OCI-LY1 (cell line): ENCODE data around the gene CCT7.

Source experiments
- H2AFZ ChIP-seq: fragments of 200-600 bp; sonication (generic), shearing (Covaris generic); 2 replicates; pipeline ENCODE4 v1.6.0; 2014; ENCODE audit warnings: antibody characterized with exemption, mild to moderate bottlenecking, low read length
- H3F3A ChIP-seq: fragments of 200-600 bp; sonication (generic), shearing (Covaris generic); 2 replicates; pipeline ENCODE4 v1.6.0; 2014; ENCODE audit warnings: mild to moderate bottlenecking, antibody characterized with exemption, low read length, moderate library complexity; ENCODE audit not compliant: insufficient read depth
- H3K27ac ChIP-seq: fragments of 200-600 bp; sonication (generic); 2 replicates; pipeline ENCODE4 v1.5.1; 2014; ENCODE audit warnings: low read length, mixed run types, mild to moderate bottlenecking, low read depth; ENCODE audit not compliant: poor library complexity, severe bottlenecking
- H3K27me3 ChIP-seq: fragments of 200-600 bp; sonication (generic); 2 replicates; pipeline ENCODE4 v1.6.0; 2014; ENCODE audit warnings: antibody characterized with exemption, mild to moderate bottlenecking, low read length, moderate library complexity; ENCODE audit not compliant: insufficient read depth
- H3K36me3 ChIP-seq: fragments of 200-600 bp; sonication (generic); 2 replicates; pipeline ENCODE4 v1.6.1; 2014; ENCODE audit warnings: mild to moderate bottlenecking, antibody characterized with exemption, low read length, moderate library complexity, mixed read lengths; ENCODE audit not compliant: insufficient read depth
- H3K4me1 ChIP-seq: fragments of 200-600 bp; sonication (generic); 2 replicates; pipeline ENCODE4 v1.5.1; 2014; ENCODE audit warnings: mild to moderate bottlenecking, low read length, moderate library complexity; ENCODE audit not compliant: insufficient read depth, severe bottlenecking
- H3K4me2 ChIP-seq: fragments of 200-600 bp; sonication (generic), shearing (Covaris generic); 2 replicates; pipeline ENCODE4 v1.6.1; 2014; ENCODE audit warnings: low read length
- H3K4me3 ChIP-seq: fragments of 200-600 bp; sonication (generic); 2 replicates; pipeline ENCODE4 v1.5.1; 2014; ENCODE audit warnings: low read length, low read depth, mild to moderate bottlenecking, mixed read lengths; ENCODE audit not compliant: poor library complexity, severe bottlenecking
- H3K79me2 ChIP-seq: fragments of 200-600 bp; shearing (Covaris generic); 2 replicates; pipeline ENCODE4 v1.6.1; 2016; ENCODE audit warnings: mixed run types, low read length, mixed read lengths; ENCODE audit not compliant: insufficient read depth
- H3K9ac ChIP-seq: fragments of 200-600 bp; sonication (generic), shearing (Covaris generic); 2 replicates; pipeline ENCODE4 v1.6.1; 2014; ENCODE audit warnings: mild to moderate bottlenecking, low read length, mixed read lengths
- H3K9me2 ChIP-seq: fragments of 200-600 bp; sonication (generic), shearing (Covaris generic); 2 replicates; pipeline ENCODE4 v1.6.1; 2014; ENCODE audit warnings: low read depth, mild to moderate bottlenecking, low read length, mixed read lengths
- H3K9me3 ChIP-seq: fragments of 200-600 bp; shearing (Covaris generic); 2 replicates; pipeline ENCODE4 v1.6.1; 2014; ENCODE audit warnings: low read length, mixed read lengths
- H4K20me1 ChIP-seq: fragments of 200-600 bp; sonication (generic), shearing (Covaris generic); 2 replicates; pipeline ENCODE4 v1.6.0; 2016; ENCODE audit warnings: mild to moderate bottlenecking, low read length; ENCODE audit not compliant: insufficient read depth
- EZH2 ChIP-seq: fragments of 200-600 bp; sonication (generic), shearing (Covaris generic); IDR thresholded peaks from 2 replicates; pipeline ENCODE4 v1.8.0; 2017; ENCODE audit warnings: borderline replicate concordance, mixed run types, mild to moderate bottlenecking, antibody characterized with exemption, low read length, moderate library complexity, mixed read lengths
- TF ChIP-seq, protein P1 (sequence below): fragments of 200-600 bp; sonication (generic), shearing (Covaris generic); IDR thresholded peaks from 2 replicates; pipeline ENCODE4 v1.5.1; 2017; ENCODE audit warnings: mild to moderate bottlenecking, antibody characterized with exemption, low read length, moderate library complexity, mixed read lengths

The CCT7 gene

DNA sequence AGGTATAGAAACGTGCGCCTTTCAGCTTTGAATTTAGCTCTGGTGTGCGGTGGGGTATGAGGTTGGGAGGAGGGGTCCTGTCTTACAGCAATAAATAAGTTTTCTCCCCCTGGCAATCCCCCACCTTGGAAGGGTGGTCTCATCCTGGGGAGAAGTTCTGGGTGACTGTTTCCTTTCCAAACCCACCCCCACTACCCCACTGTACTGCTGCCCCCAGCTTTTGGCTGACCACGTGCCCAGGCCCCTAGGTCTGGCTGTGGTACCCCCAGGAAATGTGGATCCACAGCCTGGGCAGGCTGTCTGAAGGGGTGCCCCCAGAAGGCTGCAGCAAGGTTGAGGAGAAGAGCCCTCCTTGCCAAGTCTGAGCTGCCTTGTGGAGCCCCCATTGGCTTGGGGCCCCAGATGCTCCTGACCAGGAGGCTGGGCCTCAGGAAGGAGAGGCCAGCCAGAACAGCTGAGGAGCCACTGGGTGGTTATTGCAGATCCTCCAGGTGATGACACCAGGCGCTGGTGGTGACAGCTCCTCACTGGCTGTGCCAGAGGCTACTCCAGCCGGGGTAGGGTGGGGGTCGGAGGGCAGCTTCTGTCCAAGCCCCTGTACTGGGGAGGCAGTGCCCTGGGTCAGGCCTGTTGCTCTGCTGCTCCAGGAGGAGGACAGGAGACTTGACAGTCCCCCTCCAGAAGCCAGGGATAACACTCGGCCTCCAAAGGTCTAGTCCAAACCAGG, 24.2 kb downstream of the CCT7 start:
- Histone ChIP-seq H3K79me2 (no peaks in the 10 kb centered on the region), H3K9me3 (no peaks in the 10 kb centered on the region), H3K4me1 (no peaks in the 10 kb centered on the region), H3K27me3 (no peaks in the 10 kb centered on the region), H3K4me3 (no peak overlapping the region), H3K9ac (no peak overlapping the region), H3K4me2 (no peak overlapping the region), H2AFZ (no peak overlapping the region), H3K9me2 (no peaks in the 10 kb centered on the region), H4K20me1 (no peaks in the 10 kb centered on the region), H3K36me3 (peaks cover 84% of the 10 kb centered on the region), H3F3A (no peaks in the 10 kb centered on the region), H3K27ac (no peak overlapping the region)
- TF ChIP-seq, protein P1, sequence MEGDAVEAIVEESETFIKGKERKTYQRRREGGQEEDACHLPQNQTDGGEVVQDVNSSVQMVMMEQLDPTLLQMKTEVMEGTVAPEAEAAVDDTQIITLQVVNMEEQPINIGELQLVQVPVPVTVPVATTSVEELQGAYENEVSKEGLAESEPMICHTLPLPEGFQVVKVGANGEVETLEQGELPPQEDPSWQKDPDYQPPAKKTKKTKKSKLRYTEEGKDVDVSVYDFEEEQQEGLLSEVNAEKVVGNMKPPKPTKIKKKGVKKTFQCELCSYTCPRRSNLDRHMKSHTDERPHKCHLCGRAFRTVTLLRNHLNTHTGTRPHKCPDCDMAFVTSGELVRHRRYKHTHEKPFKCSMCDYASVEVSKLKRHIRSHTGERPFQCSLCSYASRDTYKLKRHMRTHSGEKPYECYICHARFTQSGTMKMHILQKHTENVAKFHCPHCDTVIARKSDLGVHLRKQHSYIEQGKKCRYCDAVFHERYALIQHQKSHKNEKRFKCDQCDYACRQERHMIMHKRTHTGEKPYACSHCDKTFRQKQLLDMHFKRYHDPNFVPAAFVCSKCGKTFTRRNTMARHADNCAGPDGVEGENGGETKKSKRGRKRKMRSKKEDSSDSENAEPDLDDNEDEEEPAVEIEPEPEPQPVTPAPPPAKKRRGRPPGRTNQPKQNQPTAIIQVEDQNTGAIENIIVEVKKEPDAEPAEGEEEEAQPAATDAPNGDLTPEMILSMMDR, result no peak
- TF ChIP-seq EZH2, result no peak

- H3K79me2 ChIP-seq, result no peaks in the 10 kb centered on the region
- H2AFZ ChIP-seq, result no peak overlapping the region
- H3F3A ChIP-seq, result no peaks in the 10 kb centered on the region
- H3K9me2 ChIP-seq, result no peaks in the 10 kb centered on the region
- no peak overlapping the region for H3K4me3 ChIP-seq
- H3K27me3 ChIP-seq, result no peaks in the 10 kb centered on the region
- H3K9me3 ChIP-seq, result no peaks in the 10 kb centered on the region
- H4K20me1 ChIP-seq, result no peaks in the 10 kb centered on the region
- no peak overlapping the region for H3K4me2 ChIP-seq
- H3K9ac ChIP-seq, result no peak overlapping the region
- no peak overlapping the region for H3K27ac ChIP-seq
- TF ChIP-seq, protein P1, result no peak
- TF ChIP-seq EZH2, result no peak
- H3K36me3 ChIP-seq, result peaks cover 84% of the 10 kb centered on the region
- H3K4me1 ChIP-seq, result no peaks in the 10 kb centered on the region
Observed at GRCh38 chr2:73258913-73259215, 24.8 kb downstream of the CCT7 start.

DNA sequence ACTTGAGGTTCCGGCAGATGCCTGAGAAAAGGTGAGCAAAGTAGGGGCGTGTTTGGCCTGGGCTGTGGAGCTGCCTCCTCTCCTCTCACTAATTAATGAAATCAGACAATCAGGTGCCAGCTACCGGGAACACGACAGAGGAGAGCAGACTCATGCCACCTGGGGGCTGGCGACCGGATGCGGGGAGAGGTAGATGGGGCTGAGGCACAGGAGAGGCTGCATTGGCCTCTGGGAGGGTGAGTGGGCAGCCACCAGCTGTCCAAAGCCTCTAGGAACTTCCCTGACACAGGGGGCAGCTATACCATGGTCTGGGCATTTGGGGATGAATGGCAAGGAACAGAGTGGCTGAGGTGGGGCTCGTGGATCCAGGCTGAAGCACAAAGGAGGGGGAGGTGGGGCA, 25.2 kb downstream of the CCT7 start:
- TF ChIP-seq, protein P1, result no peak
- TF ChIP-seq EZH2, result no peak
- no peaks in the 10 kb centered on the region for H3K27me3 ChIP-seq
- H3K27ac ChIP-seq, result no peak overlapping the region

More for the DNA sequence above, 25.2 kb downstream of the CCT7 start:
- Histone ChIP-seq H3K9ac (no peak overlapping the region), H3K36me3 (peaks cover 84% of the 10 kb centered on the region), H3F3A (no peaks in the 10 kb centered on the region), H4K20me1 (no peaks in the 10 kb centered on the region), H3K4me3 (no peak overlapping the region), H3K4me1 (no peaks in the 10 kb centered on the region), H3K9me2 (no peaks in the 10 kb centered on the region), H3K9me3 (no peaks in the 10 kb centered on the region), H3K79me2 (no peaks in the 10 kb centered on the region), H2AFZ (no peak overlapping the region), H3K4me2 (no peak overlapping the region)
